Measurements from ENCODE around the gene ADM2. TPM values are rescaled to one million over a fixed set of nuclear protein-coding genes. Genes with fewer than 3 reads are reported as not detected.
"Not testable (repeated sequence)": the region's sequence is repeated elsewhere in the genome, so short reads cannot be mapped to it uniquely, and the experiment has no call there.

Gene ADM2
- total RNA-seq (0.39 and 1.6 TPM in 2 replicates), polyA plus RNA-seq (0.10 TPM in 1 of 2 replicates, not detected in the other)

DNA sequence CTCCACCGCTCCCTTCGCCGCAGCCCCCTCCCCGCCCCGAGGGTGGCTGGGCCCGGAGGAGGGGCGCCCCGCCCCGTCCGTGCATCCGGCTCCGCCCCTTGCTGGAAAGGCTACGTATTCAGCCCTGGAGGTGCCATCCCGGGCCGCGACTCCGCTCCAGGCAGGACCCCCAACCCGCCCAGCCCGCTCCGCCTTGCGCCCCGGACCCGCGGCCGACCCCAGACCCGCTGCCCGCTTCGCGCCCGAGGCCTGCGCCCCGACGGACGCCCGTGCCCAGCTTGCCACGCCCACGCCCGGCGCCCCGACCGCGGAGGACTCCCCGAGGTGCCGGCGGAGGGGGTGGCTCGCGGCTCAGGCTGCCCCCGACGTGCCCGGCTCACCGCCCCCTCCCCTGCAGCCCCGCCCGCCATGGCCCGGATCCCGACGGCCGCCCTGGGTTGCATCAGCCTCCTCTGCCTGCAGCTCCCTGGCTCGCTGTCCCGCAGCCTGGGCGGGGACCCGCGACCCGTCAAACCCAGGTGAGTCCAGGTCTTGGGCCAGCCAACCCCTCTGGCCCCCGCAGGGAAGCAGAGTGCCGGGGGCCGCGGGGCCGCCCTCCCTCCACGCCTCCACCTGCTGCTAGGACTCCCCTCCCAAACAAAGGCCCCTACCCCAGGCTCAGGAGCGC is at the start of gene ADM2:
ADM2 (plus strand) TSS at position 104 of the 667 bp plus-strand sequence; CDS start at position 409, 305 bp downstream.
- peak; percentile 31 to 41 for DNase-seq (ENCODE audit: low read depth in 1 of 2, low spot score in 1 of 2)
- Histone ChIP-seq H3K9me3 (ENCODE audit: low read depth) (no peaks in the 10 kb centered on the region), H3K36me3 (no peaks in the 10 kb centered on the region), H3K27ac (no peak within 1 kb of the TSS), H3K27me3 (peaks cover 46% of the 10 kb centered on the region), H3K4me1 (ENCODE audit: low read depth) (no peaks in the 10 kb centered on the region), H3K4me3 (peak within 1 kb of the TSS; percentile 19)
- no peak for TF ChIP-seq CTCF (IDR thresholded peaks at IDR 0.05; ENCODE audit: low read depth, low read length)

DNA sequence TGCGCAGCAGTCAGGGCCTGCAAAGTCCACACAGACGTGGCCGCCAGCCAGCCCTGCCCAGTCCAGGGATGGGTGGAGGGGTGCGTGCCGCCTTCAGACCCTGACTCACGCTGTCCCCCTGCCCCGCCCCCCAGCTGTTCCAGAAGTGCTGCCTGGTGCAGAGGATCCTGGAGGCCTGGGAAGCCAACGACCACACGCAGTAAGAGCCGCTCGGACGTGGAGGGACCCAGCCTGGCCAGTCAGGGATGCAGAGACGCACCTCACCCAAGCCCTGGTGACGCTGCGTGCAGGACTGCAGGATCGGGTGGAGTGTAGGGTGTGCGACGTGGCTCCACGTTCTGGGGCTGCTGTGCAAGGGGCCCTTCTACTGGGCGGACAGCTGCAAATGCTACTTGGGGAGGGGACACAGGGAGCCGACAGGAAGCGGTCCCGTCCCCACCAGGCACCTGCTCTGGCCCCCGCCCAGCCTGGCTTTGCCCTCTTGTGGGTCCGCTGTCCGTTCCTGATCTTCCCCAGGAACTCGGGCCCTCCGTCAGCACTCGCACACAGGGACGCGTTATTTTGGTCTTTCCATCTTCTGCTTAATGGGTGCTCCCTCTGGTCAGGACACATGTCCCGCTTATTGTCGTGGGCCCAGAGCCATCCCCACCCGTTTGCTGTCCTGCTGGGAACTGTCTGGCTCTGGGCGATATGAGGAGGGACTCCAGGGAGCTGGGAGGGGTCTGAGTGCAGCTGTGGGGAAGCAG is 49.0 kb upstream of the ADM2 start:
- no peak for TF ChIP-seq CTCF (IDR thresholded peaks at IDR 0.05; ENCODE audit: low read depth, low read length)
- no peaks in the 10 kb centered on the region for H3K27me3 ChIP-seq
- H3K36me3 ChIP-seq, result peaks cover 36% of the 10 kb centered on the region
- no peaks in the 10 kb centered on the region for H3K4me1 ChIP-seq (ENCODE audit: low read depth)
- H3K9me3 ChIP-seq (ENCODE audit: low read depth), result no peaks in the 10 kb centered on the region
- DNase-seq (ENCODE audit: low read depth in 1 of 2, low spot score in 1 of 2), result no peak
- H3K4me3 ChIP-seq, result no peak overlapping the region
- no peak overlapping the region for H3K27ac ChIP-seq

DNA sequence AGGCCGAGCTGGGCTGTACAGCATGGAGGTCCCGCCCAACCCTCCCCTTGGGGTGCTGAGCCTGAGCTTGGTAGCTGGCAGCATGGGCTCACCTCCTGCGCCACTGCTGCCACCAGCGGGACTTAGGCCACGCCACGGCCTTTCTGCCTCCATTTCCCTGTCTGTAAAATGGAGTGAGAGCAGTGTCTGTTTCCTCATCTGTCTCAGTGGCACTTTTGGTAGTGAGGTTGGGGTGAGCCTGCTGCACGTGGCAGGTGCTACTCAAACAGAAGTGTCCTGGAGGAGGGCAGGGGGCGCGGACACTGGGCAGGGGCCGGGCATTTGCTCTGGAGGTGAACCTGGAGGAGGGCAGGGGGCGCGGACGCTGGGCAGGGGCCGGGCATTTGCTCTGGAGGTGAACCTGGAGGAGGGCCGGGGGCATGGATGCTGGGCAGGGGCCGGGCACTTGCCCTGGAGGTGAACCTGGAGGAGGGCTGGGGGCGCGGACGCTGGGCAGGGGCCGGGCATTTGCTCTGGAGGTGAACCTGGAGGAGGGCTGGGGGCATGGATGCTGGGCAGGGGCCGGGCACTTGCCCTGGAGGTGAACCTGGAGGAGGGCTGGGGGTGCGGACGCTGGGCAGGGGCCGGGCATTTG is 48.3 kb upstream of the ADM2 start:
- not testable (repeated sequence) for H3K27me3 ChIP-seq; H3K27ac ChIP-seq; H3K9me3 ChIP-seq (ENCODE audit: low read depth); DNase-seq (ENCODE audit: low read depth in 1 of 2, low spot score in 1 of 2); H3K4me3 ChIP-seq; H3K4me1 ChIP-seq (ENCODE audit: low read depth)
- H3K36me3 ChIP-seq, result peaks cover 31% of the 10 kb centered on the region

DNA sequence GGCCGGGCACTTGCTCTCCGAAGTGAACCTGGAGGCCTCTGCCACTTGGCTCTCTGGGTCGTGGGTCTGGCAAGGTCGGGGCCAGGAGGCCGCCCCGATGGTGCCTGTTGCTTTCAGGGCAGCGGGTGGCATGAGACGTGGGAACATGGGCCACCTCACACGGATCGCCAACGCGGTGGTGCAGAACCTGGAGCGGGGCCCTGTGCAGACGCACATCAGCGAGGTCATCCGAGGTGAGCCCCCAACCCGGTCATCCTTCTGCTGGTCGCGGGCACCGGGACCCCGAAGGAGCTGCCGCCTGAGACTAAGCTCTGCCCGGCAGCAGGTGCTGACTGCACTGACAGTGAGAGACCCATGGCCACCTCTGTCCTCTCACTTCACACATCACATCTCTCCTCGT is 46.5 kb upstream of the ADM2 start:
- Histone ChIP-seq H3K9me3 (ENCODE audit: low read depth) (no peaks in the 10 kb centered on the region), H3K27me3 (no peaks in the 10 kb centered on the region), H3K4me3 (no peak overlapping the region), H3K27ac (no peak overlapping the region), H3K4me1 (ENCODE audit: low read depth) (no peaks in the 10 kb centered on the region), H3K36me3 (peaks cover 28% of the 10 kb centered on the region)
- no peak for DNase-seq (ENCODE audit: low read depth in 1 of 2, low spot score in 1 of 2)
- TF ChIP-seq CTCF (IDR thresholded peaks at IDR 0.05; ENCODE audit: low read depth, low read length), result no peak

DNA sequence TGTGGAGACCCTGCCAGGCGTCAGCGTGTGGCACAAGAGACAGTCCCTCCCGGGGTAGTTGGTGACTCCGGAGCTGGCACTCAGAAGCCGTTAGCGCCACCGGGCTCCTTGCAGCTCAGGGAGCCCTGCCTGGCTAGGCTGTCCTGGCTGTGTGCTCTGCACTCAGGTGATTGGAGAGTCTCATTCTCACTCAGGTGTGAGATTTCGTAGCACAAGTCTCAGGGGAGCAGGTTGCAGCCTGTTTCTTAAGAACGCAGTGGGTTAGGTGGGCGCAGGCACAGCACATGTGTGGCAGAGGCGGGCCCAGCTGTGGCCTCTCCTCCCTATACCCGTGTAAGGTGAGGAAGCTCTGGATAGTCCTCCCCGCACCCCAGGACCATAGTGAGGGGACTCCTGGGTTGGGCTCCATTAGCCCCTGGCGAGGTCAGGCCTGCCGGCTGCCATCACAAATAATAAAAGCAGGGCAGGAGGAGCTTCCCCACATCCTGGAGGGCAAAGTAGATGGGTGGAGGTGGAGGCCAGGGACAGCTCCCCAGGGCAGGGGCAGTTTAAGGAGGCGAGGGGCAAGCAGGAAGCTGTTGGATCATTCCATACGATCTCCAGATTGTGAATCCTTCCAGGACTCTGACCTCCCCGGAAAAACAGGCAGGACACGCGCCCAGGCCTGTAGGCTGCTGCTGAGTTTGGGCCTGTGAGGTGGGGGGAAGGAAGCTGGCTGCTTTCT is 45.9 kb upstream of the ADM2 start:
- no peak overlapping the region for H3K27ac ChIP-seq
- H3K4me3 ChIP-seq, result no peak overlapping the region
- H3K36me3 ChIP-seq, result peaks cover 25% of the 10 kb centered on the region
- no peak for TF ChIP-seq CTCF (IDR thresholded peaks at IDR 0.05; ENCODE audit: low read depth, low read length)
- H3K9me3 ChIP-seq (ENCODE audit: low read depth), result no peaks in the 10 kb centered on the region
- H3K4me1 ChIP-seq (ENCODE audit: low read depth), result no peaks in the 10 kb centered on the region
- DNase-seq (ENCODE audit: low read depth in 1 of 2, low spot score in 1 of 2), result no peak
- H3K27me3 ChIP-seq, result no peaks in the 10 kb centered on the region

Data from cardiac muscle cell (in vitro differentiated cells and primary cell).